Endothelial cell of umbilical vein (primary cell): Measurements from ENCODE around the gene GET4. TPM values are rescaled to one million over a fixed set of nuclear protein-coding genes. Genes with fewer than 3 reads are reported as not detected.

Experiments used
- BruUV-seq: library from RNA; stranded (reverse); fragments of 400-500 nt; replicated peaks from 2 replicates; lab custom pipeline; 2021; lab: Mats Ljungman, UMichigan
- CTCF ChIA-PET: fragments of 300-600, 350-600 bp; sonication (Branson Sonifier 250); formaldehyde crosslinking; loops from one replicate; lab custom pipeline; 2021; ENCODE audit warnings: antibody characterized with exemption, inconsistent platforms; lab: Charles Lee
- POLR2A ChIA-PET: fragments of 300-600, 350-600 bp; sonication (Branson Sonifier 250); formaldehyde crosslinking; loops from one replicate; lab custom pipeline; 2021; ENCODE audit warnings: antibody characterized with exemption, inconsistent platforms; lab: Charles Lee
- DNase-seq: peaks from one replicate; pipeline ENCODE4 v3.0.0-alpha.2; 2011; ENCODE audit warnings: low read depth, low spot score
- FAIRE-seq: peaks from 2 replicates; lab custom pipeline; 2011; peaks lifted over from hg19 to GRCh38; lab: Jason Lieb, UNC
- H2AFZ ChIP-seq: 2 replicates; pipeline ENCODE4 v1.6.0; 2012; ENCODE audit warnings: low read depth, low read length, control low read depth, inconsistent platforms
- H3K27ac ChIP-seq: 2 replicates; pipeline ENCODE4 v1.5.1; 2011; ENCODE audit warnings: low read depth, mild to moderate bottlenecking, control low read depth, low read length, moderate library complexity; ENCODE audit not compliant: insufficient read depth
- H3K27me3 ChIP-seq, 2 experiments: 2 replicates each; pipeline versions ENCODE4 v1.6.0 to v1.6.1; 2011; ENCODE audit warnings: low read length in 2 of 2, mixed read lengths in 1 of 2; ENCODE audit not compliant: control insufficient read depth in 2 of 2, insufficient read depth in 2 of 2
- H3K36me3 ChIP-seq, 2 experiments: 2 replicates in 1 of 2; 3 replicates in 1 of 2; pipeline ENCODE4 v1.5.1; 2011; ENCODE audit warnings: low read length in 2 of 2, mild to moderate bottlenecking in 1 of 2, moderate library complexity in 1 of 2; ENCODE audit not compliant: control insufficient read depth in 2 of 2, insufficient read depth in 2 of 2; ENCODE audit errors: extremely low read depth in 1 of 2
- H3K4me1 ChIP-seq: 3 replicates; pipeline ENCODE4 v1.5.1; 2011; ENCODE audit warnings: mild to moderate bottlenecking, low read length; ENCODE audit not compliant: control insufficient read depth, insufficient read depth; ENCODE audit errors: extremely low read depth
- H3K4me2 ChIP-seq: 2 replicates; pipeline ENCODE4 v1.6.1; 2011; ENCODE audit warnings: low read length, control low read depth, mixed read lengths; ENCODE audit not compliant: insufficient read depth
- H3K4me3 ChIP-seq, 3 experiments: fragments of 200-600 bp in 1 of 3; sonication (generic), shearing (Covaris generic) in 1 of 3; replicated peaks in 1 of 3; 2 replicates each; pipeline ENCODE4 v1.5.1; 2011 to 2016; ENCODE audit warnings: control low read depth in 3 of 3, low read length in 3 of 3, mild to moderate bottlenecking in 2 of 3, inconsistent platforms in 1 of 3, low read depth in 1 of 3, moderate library complexity in 1 of 3; ENCODE audit not compliant: insufficient read depth in 1 of 3
- H3K79me2 ChIP-seq: 2 replicates; pipeline ENCODE4 v1.6.0; 2012; ENCODE audit warnings: low read length, inconsistent platforms; ENCODE audit not compliant: control insufficient read depth, insufficient read depth
- H3K9ac ChIP-seq: replicated peaks from 2 replicates; pipeline ENCODE3; 2011; ENCODE audit warnings: low read length, control low read depth; ENCODE audit not compliant: insufficient read depth; ENCODE audit errors: extremely low read depth
- H3K9me1 ChIP-seq: replicated peaks from 3 replicates; pipeline ENCODE4 v1.6.0; 2011; ENCODE audit warnings: mild to moderate bottlenecking, low read length; ENCODE audit not compliant: control insufficient read depth, insufficient read depth; ENCODE audit errors: extremely low read depth
- H3K9me3 ChIP-seq: replicated peaks from 2 replicates; pipeline ENCODE4 v1.5.1; 2012; ENCODE audit warnings: low read length, inconsistent platforms; ENCODE audit not compliant: control insufficient read depth, insufficient read depth
- H4K20me1 ChIP-seq: replicated peaks from 2 replicates; pipeline ENCODE3; 2011; ENCODE audit warnings: mild to moderate bottlenecking, low read length; ENCODE audit not compliant: control insufficient read depth, insufficient read depth; ENCODE audit errors: extremely low read depth
- EZH2 ChIP-seq: IDR thresholded peaks from 2 replicates; pipeline ENCODE4 v1.6.1; 2012; ENCODE audit warnings: borderline replicate concordance, low read depth, mild to moderate bottlenecking, moderate library complexity, low read length, inconsistent platforms; ENCODE audit not compliant: severe bottlenecking
- FOS ChIP-seq: IDR thresholded peaks from 2 replicates; pipeline ENCODE4 v1.6.1; 2011; ENCODE audit warnings: mild to moderate bottlenecking, low read length, moderate library complexity, borderline replicate concordance; ENCODE audit not compliant: insufficient read depth
- GATA2 ChIP-seq: IDR thresholded peaks from 2 replicates; pipeline ENCODE4 v1.7.0; 2011; ENCODE audit warnings: low read depth, mild to moderate bottlenecking, moderate library complexity, mixed read lengths, low read length; ENCODE audit not compliant: insufficient read length, insufficient read depth
- JUN ChIP-seq: IDR thresholded peaks from 2 replicates; pipeline ENCODE4 v1.6.1; 2011; ENCODE audit warnings: borderline replicate concordance, low read depth; ENCODE audit not compliant: insufficient read length, insufficient read depth
- MYC ChIP-seq: IDR thresholded peaks from one replicate; pipeline ENCODE4 v1.6.1; 2011; ENCODE audit warnings: mild to moderate bottlenecking, low read depth, low read length
- POLR2A ChIP-seq: IDR thresholded peaks from 2 replicates; pipeline ENCODE4 v1.6.1; 2012; ENCODE audit warnings: low read depth, mild to moderate bottlenecking, control low read depth, low read length
- POLR2AphosphoS5 ChIP-seq: IDR thresholded peaks from 2 replicates; pipeline ENCODE4 v1.6.1; 2012; ENCODE audit warnings: low read depth, mild to moderate bottlenecking, control low read depth, low read length, moderate library complexity; ENCODE audit not compliant: insufficient read depth
- dilution Hi-C: fragments of 300-500 bp; cut with MboI; formaldehyde crosslinking; loops from one replicate; pipeline ENCODE4 v1.15.0; 2019; ENCODE audit warnings: low sequenced_read_pairs; ENCODE audit not compliant: extremely low pct_ligation_motif_present
- intact Hi-C: fragments of 100-400 bp; cut with micrococcal nuclease; formaldehyde crosslinking; loops from one replicate; pipeline ENCODE4 v1.10.0; 2022
- polyA plus RNA-seq, 4 experiments: library from polyadenylated mRNA; depleted of rRNA in 3 of 4; stranded (reverse) in 3 of 4; unstranded in 1 of 4; fragments of >200 nt; gene quantifications; 2 replicates each; pipeline versions ENCODE4 v1.2.1 to v1.2.3, GENCODE V29; 2011 to 2012; ENCODE audit warnings: missing spikeins in 1 of 4
- total RNA-seq: library from RNA; stranded (reverse); gene quantifications from 2 replicates; pipeline ENCODE4 v1.2.3, GENCODE V29; 2021
- TF ChIP-seq, protein P1 (sequence below): IDR thresholded peaks from 2 replicates; pipeline ENCODE4 v1.6.1; 2011; ENCODE audit not compliant: insufficient read depth, insufficient read length
- TF ChIP-seq, protein P2 (sequence below), 2 donors: IDR thresholded peaks; 1 replicate in 1 of 2; 2 replicates in 1 of 2; pipeline ENCODE4 v1.5.1; 2011; ENCODE audit warnings: low read length in 2 of 2, mild to moderate bottlenecking in 2 of 2, moderate library complexity in 2 of 2, control low read depth in 1 of 2, inconsistent platforms in 1 of 2, low read depth in 1 of 2; ENCODE audit not compliant: insufficient read depth in 1 of 2; ENCODE audit errors: extremely low read depth in 1 of 2

Gene GET4
- total and polyA plus RNA-seq, 2 donors (not counting 3 experiments of a cell fraction or from before 2014, with no cell fraction given): 48.4 to 58.1 TPM

DNA sequence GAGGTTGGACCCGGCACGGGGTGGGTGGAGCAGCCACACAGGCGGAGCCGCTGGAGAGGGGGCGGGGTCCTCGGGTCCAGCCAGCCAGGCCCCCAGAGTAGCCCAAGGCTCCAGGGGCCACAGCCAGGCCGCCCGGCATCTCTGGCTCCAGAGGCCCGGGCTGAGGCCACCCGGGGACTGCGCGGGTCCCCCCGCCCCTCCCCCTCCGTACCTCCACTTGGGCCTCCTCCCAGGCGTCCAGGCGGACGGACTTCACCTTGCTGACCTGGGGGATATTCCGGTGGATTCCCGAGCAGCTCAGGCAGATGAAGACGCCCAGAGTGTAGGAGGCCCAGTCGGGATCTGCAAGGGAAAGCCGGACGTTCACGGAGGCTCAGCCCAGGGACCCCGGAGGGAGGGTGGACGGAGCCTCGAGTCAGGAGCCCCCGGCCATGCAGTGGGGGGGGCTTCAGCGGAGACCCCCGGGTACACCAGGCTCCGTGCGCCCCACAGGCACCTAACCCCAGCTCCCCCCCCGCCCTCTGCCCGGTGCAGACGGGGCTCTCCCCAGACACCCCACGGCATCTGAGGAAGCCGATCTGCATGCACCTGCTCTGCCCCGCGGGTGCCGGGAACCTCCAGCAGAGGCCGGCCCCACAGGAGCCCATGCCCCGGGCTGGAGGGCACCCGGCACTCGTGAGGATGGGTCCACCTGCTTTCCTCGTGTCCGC, 59.0 kb downstream of the GET4 start:
- no peaks in the 10 kb centered on the region for H3K9me1 ChIP-seq
- FAIRE-seq: no peak
- H3K27me3 ChIP-seq: peaks cover 0 to 2% of the 10 kb centered on the region in 2 experiments
- no peak overlapping the region for H3K9ac ChIP-seq
- no peaks in the 10 kb centered on the region for H3K9me3 ChIP-seq
- POLR2A ChIA-PET: no interaction called here
- H2AFZ ChIP-seq: no peak overlapping the region
- CTCF ChIA-PET: no interaction called here
- intact Hi-C loops (no loop called here), dilution Hi-C loops (no loop called here)
- H3K4me3 ChIP-seq: no peak overlapping the region
- no peaks in the 10 kb centered on the region for H3K4me1 ChIP-seq
- BruUV-seq: no TSS peak
- no peak for DNase-seq
- no peak overlapping the region for H3K4me2 ChIP-seq
- H4K20me1 ChIP-seq: no peaks in the 10 kb centered on the region
- no peaks in the 10 kb centered on the region for H3K36me3 ChIP-seq
- H3K27ac ChIP-seq: no peak overlapping the region
- TF ChIP-seq, protein P1, sequence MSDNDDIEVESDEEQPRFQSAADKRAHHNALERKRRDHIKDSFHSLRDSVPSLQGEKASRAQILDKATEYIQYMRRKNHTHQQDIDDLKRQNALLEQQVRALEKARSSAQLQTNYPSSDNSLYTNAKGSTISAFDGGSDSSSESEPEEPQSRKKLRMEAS: no peak
- no peak for TF ChIP-seq FOS
- no peak for TF ChIP-seq EZH2
- TF ChIP-seq GATA2: no peak
- TF ChIP-seq POLR2AphosphoS5: no peak
- TF ChIP-seq, protein P2, sequence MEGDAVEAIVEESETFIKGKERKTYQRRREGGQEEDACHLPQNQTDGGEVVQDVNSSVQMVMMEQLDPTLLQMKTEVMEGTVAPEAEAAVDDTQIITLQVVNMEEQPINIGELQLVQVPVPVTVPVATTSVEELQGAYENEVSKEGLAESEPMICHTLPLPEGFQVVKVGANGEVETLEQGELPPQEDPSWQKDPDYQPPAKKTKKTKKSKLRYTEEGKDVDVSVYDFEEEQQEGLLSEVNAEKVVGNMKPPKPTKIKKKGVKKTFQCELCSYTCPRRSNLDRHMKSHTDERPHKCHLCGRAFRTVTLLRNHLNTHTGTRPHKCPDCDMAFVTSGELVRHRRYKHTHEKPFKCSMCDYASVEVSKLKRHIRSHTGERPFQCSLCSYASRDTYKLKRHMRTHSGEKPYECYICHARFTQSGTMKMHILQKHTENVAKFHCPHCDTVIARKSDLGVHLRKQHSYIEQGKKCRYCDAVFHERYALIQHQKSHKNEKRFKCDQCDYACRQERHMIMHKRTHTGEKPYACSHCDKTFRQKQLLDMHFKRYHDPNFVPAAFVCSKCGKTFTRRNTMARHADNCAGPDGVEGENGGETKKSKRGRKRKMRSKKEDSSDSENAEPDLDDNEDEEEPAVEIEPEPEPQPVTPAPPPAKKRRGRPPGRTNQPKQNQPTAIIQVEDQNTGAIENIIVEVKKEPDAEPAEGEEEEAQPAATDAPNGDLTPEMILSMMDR (IDR thresholded peaks at IDR 0.05; ENCODE audit: extremely low read depth in 1 of 2, insufficient read depth in 1 of 2, low read depth in 1 of 2, low read length in 2 of 2): no peak
- TF ChIP-seq JUN: no peak
- no peak for TF ChIP-seq MYC
- no peak for TF ChIP-seq POLR2A
- H3K79me2 ChIP-seq: no peaks in the 10 kb centered on the region
